AG08395 (cell line): ENCODE results near the gene AFTPH.

Experiments used
- DNase-seq: peaks from one replicate; pipeline ENCODE4 v3.0.0; 2012; ENCODE audit warnings: mixed read lengths, low spot score

The AFTPH gene

GRCh38 chr2:64613276-64613675 is 89.1 kb downstream of the AFTPH start:
- DNase-seq = peak; percentile 45

GRCh38 chr2:64615192-64615763 is 91.2 kb downstream of the AFTPH start:
- no peak for DNase-seq

- DNase-seq = no peak
Measured at GRCh38 chr2:64615844-64616536, 91.9 kb downstream of the AFTPH start.

GRCh38 chr2:64617631-64618151 is 93.6 kb downstream of the AFTPH start:
- DNase-seq = no peak

- DNase-seq = no peak
Measured at GRCh38 chr2:64620661-64621060, 96.5 kb downstream of the AFTPH start.

GRCh38 chr2:64622443-64623241 is 98.5 kb downstream of the AFTPH start:
- peak; percentile 51 for DNase-seq

- no peak for DNase-seq
Measured at GRCh38 chr2:64623242-64623850, 99.2 kb downstream of the AFTPH start.

- no peak for DNase-seq
Measured at GRCh38 chr2:64624108-64624610, 100.0 kb downstream of the AFTPH start.

GRCh38 chr2:64624862-64625261 is 100.7 kb downstream of the AFTPH start:
- DNase-seq = no peak

GRCh38 chr2:64625299-64626145 is 101.4 kb downstream of the AFTPH start:
- DNase-seq = no peak

- no peak for DNase-seq
Measured at GRCh38 chr2:64626146-64626809, 102.2 kb downstream of the AFTPH start.

- DNase-seq = no peak
Measured at GRCh38 chr2:64626963-64627760, 103.0 kb downstream of the AFTPH start.

- DNase-seq = no peak
Measured at GRCh38 chr2:64627860-64628841, 104.0 kb downstream of the AFTPH start.

- DNase-seq = no peak
Measured at GRCh38 chr2:64629329-64629781, 105.2 kb downstream of the AFTPH start.

GRCh38 chr2:64629875-64630274 is 105.7 kb downstream of the AFTPH start:
- DNase-seq = no peak

GRCh38 chr2:64630752-64631151 is 106.6 kb downstream of the AFTPH start:
- DNase-seq = no peak

- no peak for DNase-seq
Measured at GRCh38 chr2:64631771-64632170, 107.6 kb downstream of the AFTPH start.
